NOMO-1 (cell line): ENCODE results near the gene LRRC7.

Experiments
- DNase-seq, 2 experiments: peaks; one replicate each; lab custom pipeline; 2025; ENCODE audit not compliant: unreplicated experiment in 2 of 2; lab: John Stamatoyannopoulos, UW

LRRC7 gene

DNA sequence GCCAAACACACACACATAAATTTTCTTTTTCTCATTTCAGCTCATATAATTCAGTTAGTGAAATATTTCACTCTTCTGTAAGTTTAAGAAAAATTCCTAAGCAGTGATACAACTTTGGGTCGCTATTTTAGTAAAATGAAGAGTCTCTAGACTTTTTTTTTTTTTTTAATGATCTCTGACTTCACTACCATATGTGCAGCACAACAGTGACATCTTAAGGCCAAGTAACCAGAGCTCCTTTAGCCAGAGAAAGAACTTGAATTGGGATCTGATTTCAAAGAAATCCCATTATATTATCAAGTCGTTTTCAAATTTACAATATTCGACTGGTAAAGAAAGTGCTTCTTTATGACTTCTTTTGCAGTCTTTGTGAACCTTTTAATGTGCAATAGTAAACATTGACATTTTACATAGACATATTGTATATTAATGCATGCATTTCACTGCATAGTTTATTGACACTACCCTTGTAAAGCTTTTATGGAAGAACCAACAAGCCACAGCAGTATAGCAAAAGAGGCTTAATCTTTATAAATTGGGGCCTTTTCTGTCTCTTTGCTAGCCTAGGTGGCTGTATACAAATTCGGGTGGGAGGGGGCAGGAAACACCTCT lies 575.4 kb downstream of the LRRC7 start:
- DNase-seq: no peak

DNA sequence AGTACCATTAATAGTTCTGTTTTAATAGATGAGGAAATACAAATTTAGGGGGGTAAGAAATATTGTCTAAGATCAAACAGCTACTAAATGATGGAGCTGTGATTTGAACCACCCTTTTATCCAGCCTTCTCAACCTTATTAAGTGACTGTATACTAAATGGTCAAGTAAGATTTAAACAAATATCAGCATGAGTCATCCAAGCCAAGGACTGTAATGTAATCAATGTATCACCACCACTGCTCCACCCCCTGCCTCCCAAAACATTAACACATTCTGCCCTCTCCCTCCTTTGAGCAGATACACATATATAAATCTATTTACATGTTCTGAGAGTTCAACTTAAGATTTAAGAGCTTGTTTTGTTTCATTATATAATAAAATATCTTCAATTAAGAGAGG lies 578.8 kb downstream of the LRRC7 start:
- DNase-seq: no peak

DNA sequence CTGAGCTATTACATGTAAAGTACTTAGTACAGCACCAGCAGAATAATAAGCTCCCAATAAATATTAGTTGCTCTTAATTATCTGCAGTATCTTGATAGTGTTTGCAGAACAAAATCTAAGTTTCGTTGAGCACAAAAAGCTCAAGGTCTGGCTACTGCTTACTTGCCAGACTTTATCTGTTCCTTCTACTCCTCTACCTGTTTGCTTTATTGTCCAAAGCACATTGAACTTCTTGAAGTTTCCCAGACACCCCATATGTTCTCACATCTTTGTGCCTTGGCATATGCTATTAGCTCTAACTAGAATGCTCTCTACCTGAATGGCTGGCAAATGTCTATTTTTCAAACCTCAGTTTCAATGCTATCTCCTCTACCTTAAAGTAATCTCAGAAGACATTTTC lies 582.7 kb downstream of the LRRC7 start:
- no peak for DNase-seq

DNA sequence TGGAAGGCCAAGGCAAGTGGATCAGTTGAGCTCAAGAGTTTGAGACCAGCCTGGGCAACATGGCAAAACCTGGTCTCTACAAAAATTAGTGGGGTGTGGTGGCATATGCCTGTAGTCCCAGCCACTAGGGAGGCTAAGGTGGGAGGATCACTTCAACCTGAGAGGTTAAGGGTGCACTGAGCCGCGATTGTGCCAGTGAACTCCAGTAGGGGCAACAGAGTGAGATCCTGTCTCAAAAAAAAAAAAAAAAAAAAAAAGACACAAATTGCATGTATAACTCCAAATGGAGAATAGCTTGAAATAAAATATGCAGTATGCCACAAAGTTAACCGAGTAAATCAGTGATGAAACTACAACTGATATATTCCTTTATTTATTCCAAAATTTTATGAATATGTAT lies 586.0 kb downstream of the LRRC7 start:
- no peak for DNase-seq

DNA sequence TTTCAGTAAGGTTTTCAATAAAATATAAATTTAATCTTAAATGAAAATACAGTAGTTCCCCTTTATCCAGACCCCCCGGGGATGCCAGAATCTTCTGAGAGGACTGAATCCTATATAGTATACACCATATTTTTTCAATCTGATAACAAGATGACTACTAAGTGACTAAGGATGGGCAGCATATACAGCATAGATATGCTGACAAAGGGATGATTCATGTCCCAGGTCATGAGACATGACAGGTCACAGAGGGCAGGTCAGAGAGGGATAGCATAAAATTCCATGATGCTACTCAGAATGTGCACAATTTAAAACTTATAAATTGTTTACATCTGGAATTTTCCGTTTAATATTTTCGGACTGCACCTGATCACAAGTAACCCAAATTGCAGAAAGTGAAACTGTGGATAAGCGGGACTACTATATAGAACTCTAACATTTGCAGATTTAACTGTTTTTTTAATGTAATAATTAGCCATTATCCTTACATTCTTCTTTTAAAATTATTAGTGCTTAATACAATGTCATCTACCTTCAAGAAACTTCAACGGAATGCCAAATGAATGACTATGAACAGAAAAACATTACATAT lies 588.9 kb downstream of the LRRC7 start:
- DNase-seq: no peak

DNA sequence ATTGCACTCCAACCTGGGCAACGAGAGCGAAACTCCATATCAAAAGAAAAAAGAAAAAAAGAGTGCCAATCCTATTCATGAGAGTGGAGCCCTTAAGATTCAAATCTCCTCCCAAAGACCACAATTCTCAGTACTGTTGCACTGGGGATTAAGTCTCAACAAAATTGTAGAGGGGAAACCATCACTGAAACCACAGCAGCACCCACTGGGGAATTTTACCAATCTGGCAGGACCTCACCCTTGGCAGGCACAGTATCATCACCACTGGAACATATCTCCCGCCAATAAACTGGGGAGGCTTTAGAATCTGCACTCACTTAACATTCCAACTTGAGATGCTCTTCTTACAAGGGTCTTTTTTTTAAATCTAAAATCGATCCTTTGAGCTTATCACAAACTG lies 596.6 kb downstream of the LRRC7 start:
- no peak for DNase-seq

DNA sequence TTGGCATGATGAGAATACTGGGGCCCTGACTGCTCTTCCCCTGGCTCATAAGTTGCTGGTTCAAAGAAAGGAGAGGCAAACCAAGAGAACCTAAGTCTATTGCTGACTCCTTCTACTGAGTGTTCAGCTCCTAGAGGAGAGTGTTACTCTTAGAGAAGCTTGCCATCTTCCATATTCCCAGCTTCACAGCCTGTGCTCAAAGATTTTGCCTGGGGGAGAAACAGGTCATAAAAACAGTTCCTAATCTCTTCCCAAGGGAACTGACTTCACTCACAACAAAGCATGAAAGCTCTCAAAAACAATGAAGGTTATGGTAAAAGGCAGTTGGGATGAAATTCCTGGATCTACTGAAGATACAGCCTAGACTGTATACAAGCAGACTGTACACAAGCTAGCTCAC lies 600.6 kb downstream of the LRRC7 start:
- no peak for DNase-seq

DNA sequence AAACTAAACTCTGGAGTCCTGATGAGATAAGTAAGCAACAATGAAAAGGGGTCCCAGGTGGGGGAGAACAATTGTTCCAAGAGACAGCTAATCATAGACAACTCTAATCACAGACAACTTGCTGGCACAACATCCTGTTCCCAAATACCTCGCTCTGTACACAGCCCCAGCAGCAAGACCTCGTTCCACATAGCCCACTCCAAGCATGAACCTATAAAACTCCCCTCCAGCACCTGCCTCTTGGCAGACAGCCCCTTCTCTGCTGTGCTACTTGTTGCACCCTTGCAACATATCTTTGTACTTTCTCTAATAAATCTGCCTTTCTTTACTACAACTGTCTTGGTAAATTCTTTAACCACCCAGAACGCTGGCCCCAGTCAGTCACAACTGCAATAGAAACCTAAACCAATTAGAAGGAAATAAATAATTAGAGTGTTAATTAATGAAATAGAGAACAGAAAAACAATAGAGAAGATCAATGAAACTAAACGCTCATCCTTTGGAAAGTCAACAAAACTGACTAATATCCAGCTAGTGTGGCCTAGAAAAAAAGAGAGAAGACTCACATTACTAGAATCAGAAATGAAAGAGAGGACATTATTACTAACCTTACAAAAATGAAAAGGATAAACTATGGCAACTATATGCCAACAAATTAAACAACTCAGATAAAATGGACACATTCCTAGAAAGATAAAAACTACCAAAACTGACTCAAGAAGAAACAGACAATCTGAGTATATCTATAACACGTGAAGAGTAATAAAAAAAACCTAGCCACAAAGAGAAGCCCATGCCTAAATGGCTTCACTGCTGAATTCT lies 601.5 kb downstream of the LRRC7 start:
- DNase-seq: no peak

DNA sequence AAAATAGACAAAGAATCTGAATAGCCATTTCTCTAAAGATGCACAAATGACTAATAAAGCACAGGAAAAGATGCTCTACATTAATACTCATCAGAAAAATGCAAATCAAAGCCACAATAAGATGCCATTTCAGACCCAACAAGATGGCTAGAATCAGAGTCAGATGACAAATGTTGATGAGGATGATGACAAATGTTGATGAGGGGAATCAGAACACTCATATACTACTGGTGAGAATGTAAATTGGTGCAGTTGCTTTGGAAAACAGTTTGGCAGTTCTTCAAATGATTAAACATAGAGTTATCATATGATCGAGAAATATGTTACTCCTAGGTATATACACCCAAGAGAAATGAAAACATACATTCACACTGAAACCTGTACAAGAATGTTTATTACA lies 603.8 kb downstream of the LRRC7 start:
- DNase-seq: no peak
